ENCODE data around the gene CEBPB. TPM values are rescaled to one million over a fixed set of nuclear protein-coding genes. Genes with fewer than 3 reads are reported as not detected.
"Not testable (repeated sequence)": the region's sequence is repeated elsewhere in the genome, so short reads cannot be mapped to it uniquely, and the experiment has no call there.

The CEBPB gene
- total RNA-seq, 2 donors from 2014 or later: 95.5 to 170 TPM

GRCh38 chr20:50201710-50202109 is 11.1 kb downstream of the CEBPB start:
- DNase-seq (ENCODE audit: low spot score); intact Hi-C loops (cut with DNase I): not testable (repeated sequence)

GRCh38 chr20:50202677-50203076 is 12.0 kb downstream of the CEBPB start:
- DNase-seq (ENCODE audit: low spot score): no peak
- intact Hi-C loops (cut with DNase I): no loop called here

- no peak for DNase-seq (ENCODE audit: low spot score)
Observed at GRCh38 chr20:50203951-50204937, 13.6 kb downstream of the CEBPB start.

GRCh38 chr20:50207026-50207425 is 16.4 kb downstream of the CEBPB start:
- intact Hi-C loops (cut with DNase I): loop anchor here in 1 of 2 donors (2.0 kb wide), 1 partner anchor 36 kb away; no protein-coding TSS in a partner anchor

More at GRCh38 chr20:50203951-50204937, 13.6 kb downstream of the CEBPB start:
- intact Hi-C loops (cut with DNase I): no loop called here

DNA sequence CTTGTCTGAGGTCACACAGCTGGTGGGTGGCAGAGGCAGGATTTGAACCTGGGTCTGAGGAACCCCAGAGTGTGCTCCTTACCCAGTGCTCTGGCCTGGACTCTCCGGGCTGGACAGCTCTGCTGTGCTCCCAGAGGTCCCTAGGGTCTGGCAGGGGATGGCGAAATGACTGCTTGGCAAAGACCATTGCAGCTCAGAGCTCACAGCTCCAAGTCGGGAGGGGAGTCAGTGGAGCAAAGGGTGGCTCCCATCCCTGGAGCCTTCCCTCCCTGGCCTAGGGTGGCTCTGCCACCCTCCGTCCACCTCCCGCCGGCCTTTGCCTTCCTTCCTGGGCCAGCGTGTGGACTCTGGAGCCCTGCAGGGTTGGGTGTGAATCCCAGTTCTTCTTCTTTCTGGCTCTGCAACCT is 17.5 kb downstream of the CEBPB start:
- no peak for DNase-seq (ENCODE audit: low spot score)
- intact Hi-C loops (cut with DNase I): no loop called here

More at GRCh38 chr20:50207026-50207425, 16.4 kb downstream of the CEBPB start:
- no peak for DNase-seq (ENCODE audit: low spot score)

GRCh38 chr20:50208815-50209214 is 18.2 kb downstream of the CEBPB start:
- DNase-seq (ENCODE audit: low spot score); intact Hi-C loops (cut with DNase I): not testable (repeated sequence)

DNA sequence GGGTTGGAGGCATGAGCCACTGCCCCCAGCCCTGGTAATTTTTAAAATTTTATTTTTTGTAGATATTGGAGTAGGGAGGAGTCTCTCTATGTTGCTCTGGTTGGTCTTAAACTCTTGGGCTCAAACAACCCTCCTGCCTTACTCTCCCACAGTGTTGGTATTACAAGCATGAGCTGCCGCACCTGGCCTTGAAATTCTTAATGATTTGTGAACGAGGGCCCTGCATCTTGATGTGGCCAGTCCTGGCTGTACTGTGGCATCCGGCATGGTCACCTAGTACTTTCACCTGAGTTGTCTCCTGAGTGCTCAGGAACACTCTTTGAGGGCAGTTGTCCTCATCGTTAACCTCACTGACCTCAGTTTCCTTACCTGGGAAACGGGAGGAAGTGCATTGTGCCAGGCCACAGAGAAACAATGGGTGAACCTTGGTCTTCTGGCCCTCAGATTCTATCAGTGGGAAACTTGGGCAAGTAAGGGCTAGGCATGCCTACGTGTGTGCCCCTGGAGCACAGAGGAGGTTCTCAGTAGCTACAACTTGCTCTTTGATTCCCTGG is 19.5 kb downstream of the CEBPB start:
- intact Hi-C loops (cut with DNase I): no loop called here
- no peak for DNase-seq (ENCODE audit: low spot score)

- no peak for DNase-seq (ENCODE audit: low spot score)
- intact Hi-C loops (cut with DNase I): no loop called here
Observed at GRCh38 chr20:50211091-50211490, 20.5 kb downstream of the CEBPB start.

DNA sequence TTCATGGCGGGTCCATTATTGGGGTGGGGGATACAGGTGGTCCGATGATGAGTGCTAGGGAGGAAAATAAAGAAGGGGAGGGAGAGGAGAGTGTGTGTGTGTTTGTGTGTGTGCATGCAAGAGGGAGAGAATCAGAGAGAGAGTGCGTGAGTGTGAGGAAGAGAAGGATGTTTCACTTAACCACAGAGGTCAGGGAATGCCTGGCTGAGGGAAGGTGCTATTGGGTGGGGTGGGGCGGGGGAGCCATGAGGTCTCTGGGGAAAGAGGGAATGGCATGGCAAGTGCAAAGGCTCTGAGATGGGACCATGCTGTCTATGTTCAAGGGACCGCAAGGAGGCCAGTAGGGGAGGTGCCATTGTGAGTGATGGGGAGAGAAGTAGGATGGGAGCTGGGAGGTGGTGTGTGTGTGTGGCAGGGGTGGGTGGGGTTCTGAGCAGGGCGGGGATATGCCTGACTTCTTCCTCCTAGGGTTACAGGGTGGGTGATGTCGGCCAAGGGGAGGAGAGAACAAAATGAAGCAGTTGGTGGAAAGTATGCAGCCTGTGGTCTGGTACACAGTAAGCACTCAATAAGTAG is 23.0 kb downstream of the CEBPB start:
- intact Hi-C loops (cut with DNase I): no loop called here
- no peak for DNase-seq (ENCODE audit: low spot score)

DNA sequence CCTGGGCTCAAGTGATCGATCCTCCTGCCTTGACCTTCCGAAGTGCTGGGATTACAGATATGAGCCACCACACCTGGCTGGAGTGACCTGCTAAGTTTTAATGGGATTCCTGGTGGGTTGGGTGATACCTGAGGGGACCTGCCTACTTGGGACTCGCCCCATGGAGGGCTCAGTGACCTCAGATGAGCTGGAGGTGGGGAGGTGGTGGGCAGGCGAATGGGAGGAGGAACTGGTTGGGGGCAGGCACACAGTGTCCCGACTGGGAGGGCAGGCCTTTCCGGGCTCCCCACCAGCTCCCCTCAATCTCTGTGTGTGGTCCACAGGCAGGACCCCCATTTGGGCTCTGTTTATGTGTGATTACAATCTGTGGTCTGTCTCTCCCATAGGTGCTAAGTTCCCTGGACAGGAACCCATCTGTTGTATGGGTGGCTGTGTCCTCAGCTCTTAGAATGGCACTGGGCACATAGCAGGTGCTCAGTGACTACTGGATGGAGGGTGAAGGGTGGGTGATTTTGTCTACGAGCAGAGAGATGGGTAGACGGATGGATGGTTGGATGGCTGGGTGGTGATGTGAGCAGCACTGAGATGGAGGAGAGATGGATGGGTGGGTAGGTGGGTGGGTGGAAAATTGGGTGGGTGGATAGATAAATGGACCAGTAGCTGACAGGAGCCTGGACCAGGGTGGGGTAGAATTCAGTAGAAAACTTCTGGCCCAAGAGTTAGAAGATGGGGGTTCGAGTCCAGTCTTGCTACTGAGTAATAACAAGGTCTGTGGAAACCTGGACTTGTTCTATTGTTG is 23.8 kb downstream of the CEBPB start:
- intact Hi-C loops (cut with DNase I): no loop called here
- DNase-seq (ENCODE audit: low spot score): no peak

- DNase-seq (ENCODE audit: low spot score): no peak
- intact Hi-C loops (cut with DNase I): no loop called here
Observed at GRCh38 chr20:50215101-50215690, 24.6 kb downstream of the CEBPB start.

GRCh38 chr20:50215926-50216325 is 25.3 kb downstream of the CEBPB start:
- no peak for DNase-seq (ENCODE audit: low spot score)
- intact Hi-C loops (cut with DNase I): no loop called here

DNA sequence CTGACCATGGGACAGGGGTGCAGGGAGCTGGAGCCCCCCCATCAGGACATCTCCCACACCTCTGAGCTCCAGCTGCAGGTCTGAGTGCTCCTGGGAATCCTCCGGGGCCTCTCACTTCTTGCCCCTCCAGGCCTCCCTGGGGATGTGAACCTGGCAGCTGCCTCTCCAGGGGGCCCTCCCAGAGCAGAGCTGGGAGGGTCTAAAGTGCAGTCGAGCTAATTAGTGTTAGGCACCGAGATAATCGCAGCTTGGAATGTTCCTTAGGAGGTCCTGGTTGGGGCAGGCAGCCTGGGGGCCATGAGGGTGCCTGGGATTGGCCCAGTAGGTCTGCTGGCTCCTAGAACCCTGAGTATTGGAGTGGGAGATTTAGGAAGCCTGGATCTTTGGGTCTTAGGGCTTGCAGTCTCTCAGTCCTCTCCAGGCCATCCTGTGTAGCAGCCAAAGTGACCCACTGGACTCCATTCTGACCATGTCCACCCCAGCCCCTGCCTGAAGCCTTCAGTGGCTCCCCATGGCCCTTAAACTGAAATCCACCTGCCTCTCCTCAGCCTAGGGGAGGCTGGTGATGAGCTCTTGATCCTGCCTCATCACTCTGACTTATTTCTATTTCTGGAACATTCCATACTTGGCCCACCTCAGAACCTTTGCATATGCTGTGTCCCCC is 26.0 kb downstream of the CEBPB start:
- DNase-seq (ENCODE audit: low spot score): no peak
- intact Hi-C loops (cut with DNase I): no loop called here

- intact Hi-C loops (cut with DNase I): no loop called here
- no peak for DNase-seq (ENCODE audit: low spot score)
Observed at GRCh38 chr20:50217207-50217949, 26.7 kb downstream of the CEBPB start.

GRCh38 chr20:50218987-50219435 is 28.4 kb downstream of the CEBPB start:
- intact Hi-C loops (cut with DNase I): no loop called here
- DNase-seq (ENCODE audit: low spot score): no peak

GRCh38 chr20:50219600-50219999 is 29.0 kb downstream of the CEBPB start:
- DNase-seq (ENCODE audit: low spot score): no peak
- intact Hi-C loops (cut with DNase I): no loop called here

DNA sequence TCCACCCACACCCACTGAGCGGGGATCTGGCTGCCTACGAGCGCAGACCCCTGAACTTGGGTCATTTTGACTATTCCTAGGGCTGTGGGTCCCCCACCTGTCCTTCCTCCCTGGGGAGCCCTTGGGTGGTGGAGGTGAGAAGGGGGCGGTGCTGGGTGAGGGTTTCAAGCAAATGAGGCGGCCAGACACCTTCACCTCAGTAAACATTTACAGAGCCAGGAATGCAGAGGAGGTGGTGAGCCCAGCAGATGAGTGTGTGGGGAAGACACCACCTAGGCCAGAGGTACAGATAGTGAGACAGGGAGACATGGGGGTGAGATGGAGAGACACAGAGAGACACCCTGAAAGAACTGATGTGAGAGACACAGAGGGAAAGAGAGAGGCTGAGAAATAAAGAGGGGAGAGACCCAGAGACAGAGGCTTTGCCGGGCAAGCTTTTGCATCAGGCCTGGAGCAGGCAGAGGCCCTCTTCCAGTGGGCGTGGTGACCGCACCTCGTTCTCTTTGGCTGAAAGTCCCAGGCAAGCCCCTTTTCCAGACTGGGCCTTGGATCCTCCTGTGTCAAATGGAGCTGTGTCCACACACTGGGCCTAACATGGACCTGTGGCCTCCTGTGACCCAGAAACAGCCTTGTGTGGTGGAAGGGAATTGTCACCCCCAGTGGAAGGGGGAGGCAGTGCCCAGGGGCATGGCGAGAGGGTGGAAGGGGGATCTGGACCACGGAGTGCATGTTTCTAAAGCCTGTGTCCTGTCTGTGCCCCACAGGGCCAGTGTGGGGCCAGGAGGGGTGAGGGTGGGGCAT is 29.7 kb downstream of the CEBPB start:
- intact Hi-C loops (cut with DNase I): loop anchor here in 1 of 2 donors (10.0 kb wide), 1 partner anchor 55 kb away; no protein-coding TSS in a partner anchor
- peak; percentile 84 for DNase-seq (ENCODE audit: low spot score)
